Heart left ventricle (tissue), 16 donors: ENCODE data around the gene FOXD4L3. TPM values are rescaled to one million over a fixed set of nuclear protein-coding genes. Genes with fewer than 3 reads are reported as not detected.
"Not testable (repeated sequence)": the region's sequence is repeated elsewhere in the genome, so short reads cannot be mapped to it uniquely, and the experiment has no call there.

Experiments
- ATAC-seq, 4 donors: fragments of 200-7000 bp; cut with Tn5 transposase; one replicate each; pipeline ENCODE4 v1.9.1; 2020 to 2022; ENCODE audit warnings: moderate library complexity in 4 of 4, mild to moderate bottlenecking in 3 of 4, moderate number of reproducible peaks in 1 of 4
- DNase-seq, 5 donors: peaks; one replicate each; pipeline ENCODE4 v3.0.0-alpha.2; 2020
- H3K27ac ChIP-seq, 12 donors: fragments of 200-600 bp; sonication (generic) in 4 of 12; one replicate each; pipeline versions ENCODE4 v1.5.0 to v1.8.0; 2016 to 2022; ENCODE audit warnings: mild to moderate bottlenecking in 2 of 12
- H3K27me3 ChIP-seq, 9 donors: fragments of 200-600 bp; sonication (generic) in 2 of 9; one replicate each; pipeline versions ENCODE4 v1.5.1 to v1.8.0; 2016 to 2022; ENCODE audit warnings: mild to moderate bottlenecking in 3 of 9
- H3K36me3 ChIP-seq, 9 donors: fragments of 200-600 bp; sonication (generic) in 2 of 9; one replicate each; pipeline versions ENCODE4 v1.5.0 to v1.8.0; 2018 to 2022; ENCODE audit warnings: mild to moderate bottlenecking in 2 of 9
- H3K4me1 ChIP-seq, 12 donors: fragments of 200-600 bp; sonication (generic) in 4 of 12; one replicate each; pipeline versions ENCODE4 v1.5.0 to v1.8.0; 2016 to 2022; ENCODE audit warnings: mild to moderate bottlenecking in 3 of 12
- H3K4me3 ChIP-seq, 12 donors: fragments of 200-600 bp; sonication (generic) in 4 of 12; one replicate each; pipeline versions ENCODE4 v1.5.0 to v1.8.0; 2017 to 2022; ENCODE audit warnings: mild to moderate bottlenecking in 9 of 12, moderate library complexity in 4 of 12
- H3K9me3 ChIP-seq, 12 donors: fragments of 200-600 bp; sonication (generic) in 4 of 12; one replicate each; pipeline versions ENCODE4 v1.5.0 to v1.8.0; 2016 to 2022; ENCODE audit warnings: mild to moderate bottlenecking in 1 of 12
- WGBS, 4 donors: extraction: QIAGEN DNeasy Blood & Tissue Kit in 2 of 4; methylation state at CpG; one replicate each; pipeline versions ENCODE4 v1.1.5 to v1.1.7; 2013 to 2018; 5-methylcytosine and 5-hydroxymethylcytosine counted together
- intact Hi-C, 10 donors: fragments of 100-400 bp; cut with DNase I; formaldehyde crosslinking; loops; one replicate each; pipeline versions ENCODE4 v1.11.1 to v1.14.2; 2022
- polyA plus RNA-seq, 2 donors: library from polyadenylated mRNA; stranded (reverse); fragments of 200-250 nt; gene quantifications; one replicate each; pipeline ENCODE4 v1.2.3, GENCODE V29; 2013
- total RNA-seq, 9 donors: library from RNA; depleted of rRNA in 2 of 9; stranded (reverse); fragments of >200 nt in 2 of 9; fragmentation: NEBNext Ultra II Directional in 3 of 9; extraction: Animal tissue kit (Norgen Biotek cat#: 25700) in 3 of 9; gene quantifications; one replicate each; pipeline versions ENCODE4 v1.1.0 to v1.2.4, GENCODE V29; 2016 to 2023
- donor health status: ischemic (EF 13 %, LVEDD 7.1; RV severe dilation, severe dysfunction).
- donor health status: healthy with polysubstance abuse.
- donor health status: DM: no; HTN: yes; CAD: no.
- donor health status: DM: no; HTN: no; CAD: no.
- donor health status: ischemic (EF 25% LVEDD 6.9; RV normal size, moderate dysfunction).
- donor health status: ischemic (EF 25% LVEDD 5.7; RV mildly dilated, moderate dysfunction).
- donor health status: healthy.
- donor health status: DM: yes; HTN: yes; CAD: no.
- donor health status: ischemic (EF 35%, LVEDD 5.7; RV mildly dilated, moderate dysfunction).
- donor health status: nonischemic (EF 11% LVEDD 7.7; RV severe dilation, severe dysfunction).
- donor health status: DM: yes; HTN: yes; CAD: no.
- donor health status: PGD.
- donor health status: ischemic (EF 29% LVEDD 5.4; RV normal size, mild dysfunction).
- donor health status: nonischemic (EF 23%, LVEDD 6.1; RV moderate dilation, normal function).

Gene FOXD4L3
- total and polyA plus RNA-seq, 11 donors, result not detected

- H3K27me3 ChIP-seq, H3K36me3 ChIP-seq, DNase-seq, H3K4me3 ChIP-seq, ATAC-seq, H3K9me3 ChIP-seq, H3K4me1 ChIP-seq, H3K27ac ChIP-seq, intact Hi-C loops: not testable (repeated sequence)
- 37 to 89% (median 59%) methylated on average over 2 to 13 of the region's 24 CpGs for WGBS, 4 donors
Measured at GRCh38 chr9:68323749-68324148, 21.1 kb downstream of the FOXD4L3 start.

- intact Hi-C loops, H3K27me3 ChIP-seq, H3K4me3 ChIP-seq, ATAC-seq, DNase-seq, H3K27ac ChIP-seq, H3K9me3 ChIP-seq, H3K4me1 ChIP-seq, H3K36me3 ChIP-seq: not testable (repeated sequence)
- WGBS, 4 donors, result 7 to 20% methylated on average over 6 of the region's 20 CpGs; no CpG with 5 or more reads in 2 of the 4 donors
Measured at GRCh38 chr9:68324518-68324917, 21.9 kb downstream of the FOXD4L3 start.

GRCh38 chr9:68329106-68329505 is 26.4 kb downstream of the FOXD4L3 start:
- 74 to 88% (median 78%) methylated on average over 2 of the region's 4 CpGs for WGBS, 4 donors
- H3K4me1 ChIP-seq, DNase-seq, H3K27me3 ChIP-seq, H3K36me3 ChIP-seq, H3K9me3 ChIP-seq, intact Hi-C loops, H3K4me3 ChIP-seq, ATAC-seq, H3K27ac ChIP-seq: not testable (repeated sequence)

GRCh38 chr9:68330531-68331173 is 28.0 kb downstream of the FOXD4L3 start:
- H3K9me3 ChIP-seq, intact Hi-C loops, DNase-seq, H3K27ac ChIP-seq, H3K36me3 ChIP-seq, H3K4me3 ChIP-seq, H3K27me3 ChIP-seq, ATAC-seq, H3K4me1 ChIP-seq: not testable (repeated sequence)
- 85 to 97% (median 93%) methylated on average over 7 to 9 of the region's 11 CpGs for WGBS, 4 donors

GRCh38 chr9:68332122-68332521 is 29.5 kb downstream of the FOXD4L3 start:
- H3K9me3 ChIP-seq, intact Hi-C loops, DNase-seq, H3K36me3 ChIP-seq, ATAC-seq, H3K4me3 ChIP-seq, H3K4me1 ChIP-seq, H3K27ac ChIP-seq, H3K27me3 ChIP-seq: not testable (repeated sequence)
- WGBS, 4 donors, result 75 to 100% (median 86%) methylated on average over 1 of the region's 1 CpG

GRCh38 chr9:68335935-68336334 is 33.3 kb downstream of the FOXD4L3 start:
- intact Hi-C loops, H3K9me3 ChIP-seq, H3K36me3 ChIP-seq, H3K4me3 ChIP-seq, DNase-seq, H3K27ac ChIP-seq, H3K27me3 ChIP-seq, H3K4me1 ChIP-seq: not testable (repeated sequence)
- ATAC-seq, result peak in 1 of 4 donors; percentile 13
- 65 to 87% (median 77%) methylated on average over 2 to 3 of the region's 3 CpGs for whole genome bisulfite sequencing, 4 donors

- H3K27ac ChIP-seq, DNase-seq, H3K4me3 ChIP-seq, H3K4me1 ChIP-seq, H3K9me3 ChIP-seq, H3K36me3 ChIP-seq, H3K27me3 ChIP-seq, intact Hi-C loops: not testable (repeated sequence)
- peak in 2 of 4 donors; percentile 45 to 73 for ATAC-seq
- WGBS, 4 donors, result 59 to 84% (median 68%) methylated on average over 5 of the region's 10 CpGs
Measured at GRCh38 chr9:68336639-68337339, 34.1 kb downstream of the FOXD4L3 start.

GRCh38 chr9:68338000-68338399 is 35.3 kb downstream of the FOXD4L3 start:
- H3K27ac ChIP-seq, H3K36me3 ChIP-seq, H3K27me3 ChIP-seq, ATAC-seq, H3K4me1 ChIP-seq, DNase-seq, intact Hi-C loops, H3K4me3 ChIP-seq, H3K9me3 ChIP-seq: not testable (repeated sequence)
- 82 to 93% (median 89%) methylated on average over 6 to 7 of the region's 7 CpGs for WGBS, 4 donors
